NCI-H146 (cell line): Measurements from ENCODE around the gene GDPD5.

ENCODE experiments used
- DNase-seq: peaks from one replicate; lab custom pipeline; 2025; lab: John Stamatoyannopoulos, UW

The GDPD5 gene

GRCh38 chr11:75399344-75400145, 126.2 kb downstream of the GDPD5 start, which contains the start of gene RPS3:
Gene RPS3, plus strand, starts transcription at chr11:75399518. Its CDS starts 30 bp downstream, at chr11:75399548.
- DNase-seq = peak; percentile 92

GRCh38 chr11:75398906-75399305, 126.8 kb downstream of the GDPD5 start:
- no peak for DNase-seq

- no peak for DNase-seq
Observed at GRCh38 chr11:75394085-75394840, 131.5 kb downstream of the GDPD5 start.

GRCh38 chr11:75389925-75390324, 135.8 kb downstream of the GDPD5 start:
- DNase-seq = no peak

- DNase-seq = no peak
Observed at GRCh38 chr11:75389276-75389605, 136.5 kb downstream of the GDPD5 start.

- peak; percentile 96 for DNase-seq
Observed at GRCh38 chr11:75388386-75389275, 137.1 kb downstream of the GDPD5 start.

- no peak for DNase-seq
Observed at GRCh38 chr11:75387736-75388294, 137.9 kb downstream of the GDPD5 start.

GRCh38 chr11:75386942-75387630, 138.7 kb downstream of the GDPD5 start:
- DNase-seq = no peak
